Gastrocnemius medialis (tissue), 4 donors: ENCODE data around the gene SLC25A26. TPM values are rescaled to one million over a fixed set of nuclear protein-coding genes. Genes with fewer than 3 reads are reported as not detected.
A peak's percentile ranks its signal among the peaks of the same experiment; 100 is the strongest.

Source experiments
- ATAC-seq, 2 donors: fragments of 150-250 bp; one replicate each; pipeline ENCODE4 v1.9.1; 2016
- DNase-seq, 2 donors: peaks; one replicate each; pipeline ENCODE4 v3.0.0-alpha.2; 2019
- H3K27ac ChIP-seq, 4 donors: fragments of 200-600 bp; sonication (generic); 1 replicate in 1 of 4; 2 replicates in 3 of 4; pipeline ENCODE4 v1.5.1; 2016 to 2018; ENCODE audit warnings: mild to moderate bottlenecking in 2 of 4, moderate library complexity in 1 of 4
- H3K27me3 ChIP-seq, 3 donors: fragments of 200-600 bp; sonication (generic) in 2 of 3; 1 replicate in 1 of 3; 2 replicates in 2 of 3; pipeline versions ENCODE4 v1.5.1 to v1.6.0; 2016 to 2019; ENCODE audit warnings: mild to moderate bottlenecking in 1 of 3, moderate library complexity in 1 of 3
- H3K36me3 ChIP-seq, 2 donors: fragments of 200-600 bp; sonication (generic) in 1 of 2; one replicate each; pipeline ENCODE4 v1.5.1; 2017 to 2018
- H3K4me1 ChIP-seq, 2 donors: fragments of 200-600 bp; sonication (generic) in 1 of 2; one replicate each; pipeline ENCODE4 v1.5.1; 2016 to 2017; ENCODE audit warnings: mild to moderate bottlenecking in 2 of 2
- H3K4me3 ChIP-seq, 4 donors: fragments of 200-600 bp; sonication (generic) in 3 of 4; 1 replicate in 1 of 4; 2 replicates in 3 of 4; pipeline ENCODE4 v1.5.1; 2016 to 2019; ENCODE audit warnings: mild to moderate bottlenecking in 2 of 4
- H3K9me3 ChIP-seq, 3 donors: fragments of 200-600 bp; sonication (generic) in 2 of 3; 1 replicate in 1 of 3; 2 replicates in 2 of 3; pipeline ENCODE4 v1.5.1; 2016 to 2019
- CTCF ChIP-seq, 5 experiments: fragments of 450-650 bp in 3 of 5; fragments of 200-600 bp in 2 of 5; sonication (generic) in 2 of 5; IDR thresholded peaks in 4 of 5; conservative IDR thresholded peaks in 1 of 5; 1 replicate in 4 of 5; 2 replicates in 1 of 5; pipeline ENCODE4 v1.5.1; 2016 to 2019; ENCODE audit warnings: antibody characterized with exemption in 5 of 5, mild to moderate bottlenecking in 3 of 5, moderate library complexity in 3 of 5
- POLR2A ChIP-seq, 2 donors: fragments of 450-650 bp; IDR thresholded peaks; one replicate each; pipeline ENCODE4 v1.6.1; 2017; ENCODE audit warnings: antibody characterized with exemption in 2 of 2, mild to moderate bottlenecking in 2 of 2, moderate library complexity in 2 of 2
- in situ Hi-C, 4 donors: fragments of 200-750 bp; cut with MboI; loops; one replicate each; pipeline versions ENCODE4 v1.15.0 to v1.8.0; 2017; ENCODE audit warnings: low sequenced_read_pairs in 4 of 4
- intact Hi-C: fragments of 100-400 bp; cut with DNase I; formaldehyde crosslinking; loops from one replicate; pipeline ENCODE4 v1.15.1; 2023; ENCODE audit warnings: low total_unique reads
- total RNA-seq, 4 donors: library from RNA; depleted of rRNA; stranded (reverse); fragments of >200 nt; gene quantifications; one replicate each; pipeline versions ENCODE4 v1.1.0 to v1.2.3, GENCODE V29; 2016

SLC25A26 gene
- total RNA-seq, 4 donors from 2014 or later, result 24.1 to 44.3 (median 32.4) TPM

GRCh38 chr3:66179793-66180192 is 41.0 kb upstream of the SLC25A26 start:
- Histone ChIP-seq H3K9me3 (no peaks in the 10 kb centered on the region), H3K4me1 (peaks cover 0 to 20% of the 10 kb centered on the region in 2 donors), H3K27ac (no peak overlapping the region), H3K27me3 (no peaks in the 10 kb centered on the region), H3K36me3 (no peaks in the 10 kb centered on the region), H3K4me3 (no peak overlapping the region)
- TF ChIP-seq CTCF (IDR thresholded peaks at IDR 0.05 in 4 of 5, conservative IDR thresholded peaks at IDR 0.05 in 1 of 5) (no peak), POLR2A (IDR thresholded peaks at IDR 0.05) (no peak)
- ATAC-seq (no peak), DNase-seq (no peak)
- in situ Hi-C loops (no loop called here), intact Hi-C loops (no loop called here)

- H3K27ac ChIP-seq, result no peak overlapping the region
- ATAC-seq, result no peak
- no peaks in the 10 kb centered on the region for H3K36me3 ChIP-seq
- no peak overlapping the region for H3K4me3 ChIP-seq
- in situ Hi-C loops, result no loop called here
- no peak for TF ChIP-seq CTCF (IDR thresholded peaks at IDR 0.05 in 4 of 5, conservative IDR thresholded peaks at IDR 0.05 in 1 of 5)
- no peak for TF ChIP-seq POLR2A (IDR thresholded peaks at IDR 0.05)
- H3K4me1 ChIP-seq, result peaks cover 0 to 20% of the 10 kb centered on the region in 2 donors
- intact Hi-C loops, result no loop called here
- H3K27me3 ChIP-seq, result no peaks in the 10 kb centered on the region
- no peak for DNase-seq
- no peaks in the 10 kb centered on the region for H3K9me3 ChIP-seq
Observed at GRCh38 chr3:66181764-66182163, 39.0 kb upstream of the SLC25A26 start.

GRCh38 chr3:66182246-66182645 is 38.6 kb upstream of the SLC25A26 start:
- peak; percentile 33 to 58 for ATAC-seq
- Histone ChIP-seq H3K27me3 (no peaks in the 10 kb centered on the region), H3K9me3 (no peaks in the 10 kb centered on the region), H3K4me1 (peaks cover 0 to 20% of the 10 kb centered on the region in 2 donors), H3K4me3 (no peak overlapping the region), H3K27ac (no peak overlapping the region), H3K36me3 (no peaks in the 10 kb centered on the region)
- intact Hi-C loops, result no loop called here
- in situ Hi-C loops, result no loop called here
- DNase-seq, result no peak
- no peak for TF ChIP-seq POLR2A (IDR thresholded peaks at IDR 0.05)
- TF ChIP-seq CTCF (IDR thresholded peaks at IDR 0.05 in 4 of 5, conservative IDR thresholded peaks at IDR 0.05 in 1 of 5), result no peak

- Histone ChIP-seq H3K4me1 (peaks cover 0 to 14% of the 10 kb centered on the region in 2 donors), H3K27ac (no peak overlapping the region), H3K27me3 (no peaks in the 10 kb centered on the region), H3K36me3 (no peaks in the 10 kb centered on the region), H3K4me3 (no peak overlapping the region), H3K9me3 (no peaks in the 10 kb centered on the region)
- in situ Hi-C loops (no loop called here), intact Hi-C loops (no loop called here)
- DNase-seq (no peak), ATAC-seq (no peak)
- no peak for TF ChIP-seq POLR2A (IDR thresholded peaks at IDR 0.05)
- no peak for TF ChIP-seq CTCF (IDR thresholded peaks at IDR 0.05 in 4 of 5, conservative IDR thresholded peaks at IDR 0.05 in 1 of 5)
Observed at GRCh38 chr3:66186545-66186944, 34.3 kb upstream of the SLC25A26 start.

GRCh38 chr3:66195347-66195783 is 25.4 kb upstream of the SLC25A26 start:
- Histone ChIP-seq H3K36me3 (no peaks in the 10 kb centered on the region), H3K4me1 (no peaks in the 10 kb centered on the region), H3K27me3 (no peaks in the 10 kb centered on the region), H3K4me3 (peak overlapping the region; percentile 15 to 45 (median 30)), H3K9me3 (no peaks in the 10 kb centered on the region), H3K27ac (no peak overlapping the region)
- ATAC-seq (peak in 1 of 2 donors; percentile 30), DNase-seq (peak in 1 of 2 donors; percentile 19)
- in situ Hi-C loops, result no loop called here
- intact Hi-C loops, result no loop called here
- no peak for TF ChIP-seq POLR2A (IDR thresholded peaks at IDR 0.05)
- no peak for TF ChIP-seq CTCF (IDR thresholded peaks at IDR 0.05 in 4 of 5, conservative IDR thresholded peaks at IDR 0.05 in 1 of 5)
